ENCODE measurements around the gene FAP.

The FAP gene

DNA sequence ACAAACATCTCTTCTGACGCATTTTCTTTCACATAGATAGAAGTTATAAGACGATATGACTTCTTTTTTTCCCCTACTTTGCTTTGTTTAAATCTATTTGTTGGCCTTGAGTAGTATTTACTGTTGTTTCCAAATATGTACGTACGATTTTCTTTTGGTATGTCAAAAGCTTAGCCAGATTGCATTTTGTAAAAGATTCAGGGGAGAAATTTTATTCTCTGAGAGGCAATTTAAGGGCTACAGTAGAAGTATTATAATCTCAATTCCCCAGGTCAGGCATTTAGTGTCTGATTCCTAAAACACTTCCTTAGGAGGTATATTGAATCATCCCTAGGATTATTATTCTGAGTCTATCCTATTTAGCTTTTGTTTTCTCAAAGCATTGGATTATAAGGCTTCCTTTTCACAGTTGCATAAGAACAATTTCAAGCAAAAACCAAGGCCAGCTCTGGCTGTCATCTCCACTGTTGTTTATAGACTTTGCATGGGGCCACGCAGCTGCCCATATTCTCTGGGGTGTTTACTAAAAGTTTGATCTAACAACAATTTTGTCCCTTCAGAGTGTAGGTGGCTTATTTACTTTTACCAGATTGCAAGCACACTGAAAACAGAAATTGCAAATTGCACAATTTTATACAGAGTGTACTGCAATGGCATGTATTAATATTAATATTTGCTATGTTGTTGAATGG, 57.6 kb downstream of the FAP start:
- no peak for DNase-seq

DNA sequence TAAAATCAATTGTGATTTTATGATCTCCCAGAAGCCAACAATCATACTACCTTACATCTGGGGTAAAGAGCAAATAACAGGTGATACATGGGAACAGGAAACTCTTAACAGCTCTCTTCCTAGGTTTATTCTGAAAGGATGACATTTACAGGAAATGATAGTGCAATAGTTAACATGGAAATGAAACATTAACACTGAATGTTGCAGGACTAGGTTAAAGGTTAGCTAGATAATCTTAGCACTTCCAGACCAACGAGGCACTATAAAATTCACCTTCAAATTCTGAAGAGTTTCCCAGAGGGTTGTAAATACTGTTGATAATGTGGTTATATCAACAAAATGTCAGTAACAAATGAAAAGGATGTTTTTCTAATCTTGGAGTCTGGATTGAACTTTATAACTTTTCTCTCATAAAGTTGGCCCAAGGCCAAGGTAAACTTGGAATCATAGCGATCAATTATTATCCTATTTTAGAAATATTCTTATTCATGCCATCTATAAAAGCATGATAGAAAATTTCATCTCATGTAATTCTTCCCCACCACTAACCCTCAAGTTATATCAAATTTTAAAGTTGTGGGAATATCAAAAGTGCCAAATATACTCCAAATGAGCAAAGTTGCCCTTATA, 58.3 kb downstream of the FAP start:
- no peak for DNase-seq

DNA sequence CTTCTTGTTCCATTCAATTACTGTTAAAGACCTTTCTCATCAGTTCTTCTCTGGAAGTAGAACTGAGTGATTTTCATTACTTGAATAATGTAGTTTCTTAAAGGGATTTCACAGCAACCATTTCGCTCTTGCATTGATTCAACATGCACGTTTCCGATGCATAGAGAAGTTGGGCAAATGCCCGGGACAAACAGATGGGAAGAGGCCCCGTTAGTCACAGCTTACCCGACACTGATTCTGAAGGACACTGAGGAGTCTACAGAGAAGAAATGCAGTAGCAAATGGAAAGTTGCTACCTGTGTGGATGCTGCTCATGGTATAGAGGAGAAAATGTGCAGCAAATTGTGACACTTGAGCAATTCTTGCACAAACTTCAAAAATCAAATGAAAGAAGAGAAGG, 58.9 kb downstream of the FAP start:
- DNase-seq, result no peak

DNA sequence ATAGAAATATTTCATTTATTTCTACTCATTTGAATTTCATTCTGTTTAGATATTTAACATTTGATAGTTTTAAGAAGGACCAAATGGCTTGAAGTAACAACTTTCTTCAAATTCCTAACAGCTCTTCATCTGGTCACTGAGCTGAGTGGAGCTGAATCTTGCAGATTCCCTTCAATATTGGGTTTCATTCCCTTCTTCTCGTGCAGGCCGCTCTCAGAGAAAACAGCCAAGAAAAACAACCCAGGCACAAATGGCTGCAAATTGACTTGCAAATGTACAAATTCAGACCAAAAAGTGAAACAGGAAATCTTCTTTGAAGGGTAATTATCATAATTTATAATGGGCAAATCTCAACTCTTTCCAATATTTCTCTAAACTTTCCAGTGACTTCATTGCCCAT, 60.9 kb downstream of the FAP start:
- no peak for DNase-seq

DNA sequence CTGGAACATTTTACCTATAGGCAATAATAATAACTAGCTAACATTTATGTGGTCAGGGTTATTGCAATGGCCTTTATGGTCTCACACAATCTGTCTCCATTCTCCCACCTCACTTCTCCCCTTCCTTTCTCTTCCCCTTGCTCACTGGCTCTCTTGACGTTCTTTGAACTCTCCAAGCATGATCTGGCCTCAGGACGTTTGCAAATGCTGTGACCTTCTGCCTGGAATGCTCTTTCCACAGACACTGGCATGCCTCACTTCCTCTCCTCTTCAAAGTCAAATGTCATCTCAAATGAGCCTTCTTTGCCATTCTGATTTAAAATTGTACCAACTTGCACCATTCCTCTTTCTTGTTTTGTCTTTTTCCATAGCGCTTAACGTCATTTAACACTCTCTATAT, 65.9 kb downstream of the FAP start:
- no peak for DNase-seq

DNA sequence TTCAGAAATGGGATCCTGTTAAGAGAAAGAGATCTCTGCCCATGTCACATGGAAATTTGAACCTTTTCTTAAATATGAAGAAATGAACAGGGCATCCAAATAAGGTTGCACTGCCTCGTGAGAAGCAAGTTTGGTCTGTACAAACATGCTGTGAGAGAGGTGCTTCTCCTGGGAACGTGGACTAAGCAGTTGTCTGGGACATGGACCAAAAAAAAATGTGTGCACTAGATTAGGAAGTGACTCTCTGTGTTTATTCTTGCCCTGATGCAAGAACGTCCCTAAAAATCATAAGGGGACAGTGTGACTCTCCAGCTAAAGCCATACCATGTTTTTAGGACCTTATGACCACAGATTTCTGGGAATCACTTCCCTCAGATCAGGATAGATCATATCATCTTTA, 67.5 kb downstream of the FAP start:
- no peak for DNase-seq

DNA sequence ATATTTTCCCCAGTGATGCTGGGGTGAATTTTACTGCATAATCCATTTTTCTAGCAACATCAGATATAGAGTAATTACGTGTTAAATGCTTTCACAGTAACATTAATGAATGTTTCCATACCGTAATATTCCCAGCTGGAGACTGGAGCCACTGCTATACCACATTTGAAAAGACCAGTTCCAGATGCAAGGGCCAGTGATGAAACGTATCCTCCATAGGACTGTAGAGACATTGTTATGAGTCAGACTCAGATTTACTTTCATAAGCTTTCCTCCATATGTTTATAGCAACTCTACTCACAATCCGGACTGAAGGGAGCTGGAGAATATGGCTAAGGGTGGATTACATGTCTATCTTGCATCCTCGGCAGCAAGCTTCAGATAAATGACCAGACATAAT, 68.5 kb downstream of the FAP start:
- DNase-seq, result no peak

DNA sequence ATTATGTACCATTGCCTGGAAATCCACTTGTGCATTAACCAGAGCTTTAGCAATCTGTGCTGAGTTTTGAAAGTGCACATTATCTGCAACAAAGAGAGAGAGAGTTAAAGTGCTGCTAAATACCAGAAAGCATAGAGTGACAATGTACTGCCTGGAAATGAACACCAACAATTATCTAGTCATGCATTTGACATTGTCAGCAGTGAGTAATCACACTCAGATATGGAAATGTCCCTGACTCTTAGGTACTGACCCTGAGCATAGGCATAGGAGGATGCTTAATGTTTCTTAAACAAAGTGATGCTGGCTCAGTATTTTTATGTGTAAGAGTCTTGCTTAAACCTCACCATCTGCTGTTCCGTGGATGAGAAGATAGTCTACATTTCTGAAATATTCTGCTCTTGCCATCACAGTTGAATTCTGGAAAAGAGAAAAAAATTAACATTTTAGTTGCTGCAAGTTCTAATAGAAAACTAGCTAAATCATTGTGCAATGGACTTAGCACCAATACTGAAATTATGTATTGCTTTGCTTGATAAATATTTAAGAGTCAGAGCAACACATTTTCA, 70.4 kb downstream of the FAP start:
- no peak for DNase-seq

DNA sequence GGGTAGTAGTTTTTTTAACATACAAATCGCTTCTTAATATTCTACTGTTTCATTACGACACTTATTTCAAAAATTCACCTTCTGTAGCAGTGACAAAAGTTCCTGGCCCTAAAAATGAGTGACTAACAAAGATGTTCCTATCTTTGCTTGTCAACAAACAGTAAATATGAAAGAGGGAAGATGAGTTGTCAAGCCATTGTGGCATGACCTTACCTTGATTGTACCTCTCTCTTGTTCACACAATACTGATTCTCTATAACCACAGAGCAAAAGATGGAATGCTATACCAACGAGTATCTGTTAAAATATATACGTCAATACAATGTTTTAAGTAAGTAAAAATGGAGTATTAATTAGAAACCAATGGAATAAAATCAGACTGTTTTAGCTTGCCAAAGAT, 76.5 kb downstream of the FAP start:
- no peak for DNase-seq

DNA sequence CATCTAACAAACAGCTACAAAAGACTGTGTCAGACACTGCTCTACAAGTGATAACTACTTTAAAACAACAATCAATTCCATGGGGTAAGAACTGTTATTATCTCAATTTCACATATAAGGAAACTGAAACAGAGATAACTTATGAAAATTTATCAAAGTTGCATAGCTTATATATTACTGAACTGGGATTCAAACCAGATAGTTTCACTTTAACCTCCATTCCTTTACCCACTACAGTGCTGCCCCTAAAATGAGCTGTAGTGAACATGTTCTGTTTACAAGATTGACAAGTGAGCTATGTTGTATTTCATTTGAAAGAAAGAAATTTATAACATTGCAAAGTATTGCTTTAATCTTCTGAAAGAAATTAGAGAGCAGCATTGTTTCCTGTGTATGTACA, 77.1 kb downstream of the FAP start:
- DNase-seq, result no peak

DNA sequence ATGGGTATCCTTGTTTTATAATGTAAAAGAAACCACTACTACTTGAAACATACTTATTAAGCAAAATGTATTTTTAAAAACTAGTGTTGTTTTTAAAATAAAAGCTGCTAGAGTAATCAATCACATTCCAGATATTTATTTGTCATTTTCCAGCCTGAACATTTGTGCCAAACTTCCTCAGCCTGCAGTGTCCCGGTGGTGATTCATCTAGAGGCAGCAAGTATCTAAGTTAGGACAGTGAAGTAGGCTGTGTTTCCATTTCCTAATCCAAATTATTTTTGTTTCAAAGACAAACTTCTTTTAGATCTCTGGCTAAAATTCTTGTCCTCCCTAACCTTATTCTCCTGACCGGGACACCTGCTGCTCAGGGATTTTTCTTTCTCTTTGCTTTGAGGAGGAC, 78.4 kb downstream of the FAP start:
- DNase-seq, result no peak

DNA sequence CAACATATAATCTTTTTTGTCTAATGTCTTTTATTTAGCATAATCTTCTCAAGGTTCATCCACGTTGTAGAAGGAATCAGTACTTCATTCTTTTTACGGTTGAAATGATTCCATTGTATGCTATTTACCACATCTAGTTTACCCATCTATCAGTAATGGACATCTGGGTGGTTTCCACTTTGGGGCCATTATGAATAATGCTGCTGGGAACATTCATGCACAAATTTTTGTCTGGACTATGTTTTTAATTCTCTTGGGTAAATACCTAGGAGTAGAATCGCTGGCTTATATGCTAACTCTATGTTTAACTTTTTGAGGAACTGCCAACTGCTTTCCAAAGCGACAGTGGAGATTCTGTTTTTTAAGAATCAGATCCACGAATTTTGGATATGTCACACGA, 83.8 kb downstream of the FAP start:
- no peak for DNase-seq

DNA sequence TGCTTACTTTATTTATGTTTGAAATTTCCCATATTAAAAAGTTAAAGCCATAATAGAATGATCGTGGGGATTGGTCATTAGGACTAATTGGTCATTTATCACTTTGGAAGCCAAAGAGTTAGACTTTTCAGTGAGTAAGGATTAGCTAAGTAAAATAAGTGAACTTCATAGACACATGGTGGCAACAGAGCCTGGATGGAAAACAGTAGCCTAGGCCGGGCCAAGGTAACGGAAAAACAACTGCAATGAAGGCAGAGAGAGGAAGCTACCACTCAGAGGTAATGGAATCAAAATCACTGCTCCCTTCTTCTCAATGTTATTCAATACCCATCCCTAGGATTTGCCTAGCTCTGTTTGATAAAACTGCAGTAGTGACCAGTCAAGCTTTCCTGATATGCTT, 87.1 kb downstream of the FAP start:
- DNase-seq, result no peak

DNA sequence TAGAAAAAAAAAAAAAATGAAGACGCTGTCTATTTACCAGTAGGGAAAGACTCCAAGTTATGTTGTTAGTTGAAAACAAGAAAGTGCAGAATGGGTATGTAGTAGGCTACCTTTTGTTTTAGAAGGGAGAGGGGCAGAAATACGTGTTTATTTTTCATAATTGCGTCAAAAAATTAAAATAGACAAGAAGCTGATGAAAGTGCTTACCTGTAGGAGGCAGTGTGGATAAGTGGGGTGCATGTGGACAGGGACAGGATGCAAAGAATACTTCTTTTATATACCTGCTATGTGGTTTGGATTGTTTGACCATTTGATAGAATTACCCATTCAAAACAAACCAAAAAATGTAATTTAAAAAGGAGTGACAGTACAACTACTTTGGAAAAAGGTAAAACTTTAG, 88.2 kb downstream of the FAP start:
- DNase-seq, result no peak

DNA sequence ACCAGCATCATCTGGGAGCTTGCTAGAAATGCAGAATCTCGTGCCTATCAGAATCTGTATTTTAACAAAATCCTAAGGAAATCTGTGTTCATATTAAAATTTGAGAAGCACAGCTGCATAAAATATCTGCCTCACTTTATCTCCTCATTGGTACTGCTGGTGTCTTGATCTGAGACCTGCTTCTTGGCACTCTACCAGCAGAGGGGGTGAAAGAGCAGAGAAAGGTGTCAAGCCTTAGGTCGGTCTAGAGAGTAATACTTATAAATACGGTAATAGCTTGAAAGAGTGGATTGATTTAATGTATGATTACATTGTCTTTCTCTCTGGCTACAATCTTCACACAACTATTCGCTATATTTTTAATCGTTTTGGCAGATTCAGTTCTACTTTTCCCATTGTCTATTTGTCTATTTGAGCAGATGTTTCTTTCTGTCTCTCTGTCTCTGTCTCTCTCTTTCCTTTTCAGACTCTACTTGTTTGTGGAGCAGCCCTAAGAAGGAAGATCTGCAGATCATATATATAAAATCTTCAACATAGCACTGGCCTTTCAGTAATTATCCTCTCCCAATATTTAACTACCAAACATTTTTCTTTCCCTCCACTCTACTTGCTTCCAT, 89.5 kb downstream of the FAP start:
- DNase-seq, result peak; percentile 28

DNA sequence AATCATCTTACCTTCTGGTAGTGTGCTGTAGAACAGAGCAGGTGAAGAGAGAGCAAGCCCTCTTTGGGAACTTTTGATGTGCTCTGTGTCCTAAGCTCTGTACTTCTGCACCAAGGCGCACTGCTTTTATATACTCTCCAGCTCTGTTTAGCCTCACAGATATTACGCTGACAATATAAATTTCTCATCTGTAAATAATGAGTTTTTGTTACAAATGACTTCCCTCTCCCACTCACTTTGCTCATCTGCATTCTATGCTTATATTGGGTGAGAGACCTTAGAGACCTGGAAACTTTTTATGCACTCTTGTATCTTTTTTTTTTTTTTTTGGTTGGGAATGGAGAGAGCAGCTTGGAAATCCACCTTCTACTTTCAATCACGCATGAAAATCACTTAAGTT, 91.1 kb downstream of the FAP start, which contains the start of gene GCG:
GCG (minus strand) TSS at position 101 of the 400 bp plus-strand sequence. CDS start 3,069 bp downstream, outside the sequence.
- DNase-seq, result no peak

DNA sequence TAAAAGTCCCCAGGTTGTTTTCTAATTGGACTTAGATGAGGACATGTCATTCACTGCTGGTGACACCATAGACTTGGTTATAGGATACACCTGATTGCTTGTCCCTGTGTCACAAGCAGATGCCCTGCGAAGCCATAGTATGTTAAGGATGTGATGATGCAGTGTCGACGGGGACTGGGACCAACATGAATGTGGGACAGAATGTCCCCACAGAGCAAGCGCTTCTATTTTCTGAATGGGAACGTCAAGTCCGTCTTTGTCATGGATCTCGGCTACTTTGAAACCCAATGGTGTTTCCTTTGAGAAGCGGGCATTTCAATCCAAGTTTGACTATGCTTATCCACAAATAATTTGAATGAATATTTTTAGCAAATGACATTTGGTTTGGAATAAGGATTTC, 93.3 kb downstream of the FAP start:
- no peak for DNase-seq

DNA sequence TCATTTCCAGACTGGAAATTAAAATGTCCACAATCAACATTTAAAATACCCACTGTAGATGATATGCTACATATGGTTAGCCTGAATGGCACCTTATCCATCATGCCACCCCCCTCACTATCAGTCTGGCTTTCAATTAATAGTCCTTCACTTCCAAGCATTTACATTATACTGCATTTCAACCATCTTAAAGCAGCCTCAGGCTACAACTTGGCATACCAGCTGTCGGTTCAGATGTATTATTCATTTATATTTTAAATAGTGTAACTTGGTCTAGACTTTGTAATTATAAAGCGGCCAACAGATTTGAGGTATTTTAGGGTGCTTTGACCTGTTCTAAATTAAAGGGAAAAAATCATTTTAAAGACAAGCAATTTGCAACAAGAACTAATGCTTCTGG, 93.8 kb downstream of the FAP start:
- no peak for DNase-seq

DNA sequence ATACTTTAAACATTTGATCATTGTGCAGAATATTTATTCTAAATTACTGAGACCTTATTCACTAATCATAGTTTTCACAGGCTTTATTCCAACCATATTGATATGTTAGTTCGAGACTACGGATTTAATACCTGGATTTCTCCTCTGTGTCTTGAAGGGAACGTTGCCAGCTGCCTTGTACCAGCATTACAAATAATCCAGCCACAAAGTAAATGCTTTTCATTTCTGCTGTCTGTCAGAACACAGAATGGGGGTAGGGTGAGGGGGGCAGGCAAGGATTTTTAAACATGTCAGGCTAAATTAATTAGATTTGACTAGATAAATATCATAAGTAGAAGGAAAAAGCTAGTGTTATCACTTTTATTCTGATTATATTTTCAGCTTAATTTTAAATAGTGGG, 94.3 kb downstream of the FAP start:
- DNase-seq, result no peak

DNA sequence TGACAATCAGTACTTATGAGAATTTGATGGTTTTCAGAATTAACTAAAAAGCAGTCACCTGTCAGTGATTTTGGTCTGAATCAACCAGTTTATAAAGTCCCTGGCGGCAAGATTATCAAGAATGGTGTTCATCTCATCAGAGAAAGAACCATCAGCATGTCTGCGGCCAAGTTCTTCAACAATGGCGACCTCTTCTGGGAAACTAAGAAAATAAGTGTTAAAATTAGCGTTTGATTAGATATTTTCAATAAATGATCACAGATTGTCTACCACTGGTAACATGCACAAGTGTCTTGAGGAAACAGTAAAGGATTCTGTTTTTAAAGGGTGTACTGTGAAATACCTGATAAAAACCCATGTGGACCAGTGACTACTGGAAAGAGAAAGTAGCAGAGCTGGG, 99.3 kb downstream of the FAP start:
- DNase-seq, result no peak

DNA sequence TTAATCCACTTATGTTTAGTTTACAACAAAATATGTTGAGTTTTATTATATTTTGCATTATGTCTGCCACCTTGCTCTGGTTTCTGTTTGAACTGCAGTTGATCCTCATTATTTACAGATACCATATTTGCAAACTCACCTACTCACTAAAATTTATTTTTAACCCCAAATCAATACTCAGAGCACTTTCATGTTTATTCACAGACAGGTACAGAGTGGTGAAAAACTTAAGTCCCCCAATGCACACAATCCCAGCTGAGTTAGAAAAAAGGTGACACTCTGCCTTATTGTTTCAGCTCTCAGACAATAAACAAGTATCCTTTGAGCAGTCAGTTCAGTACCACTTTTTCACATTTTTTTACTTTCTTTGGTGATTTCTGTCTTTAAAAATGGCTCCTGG, 104.9 kb downstream of the FAP start:
- no peak for DNase-seq

DNA sequence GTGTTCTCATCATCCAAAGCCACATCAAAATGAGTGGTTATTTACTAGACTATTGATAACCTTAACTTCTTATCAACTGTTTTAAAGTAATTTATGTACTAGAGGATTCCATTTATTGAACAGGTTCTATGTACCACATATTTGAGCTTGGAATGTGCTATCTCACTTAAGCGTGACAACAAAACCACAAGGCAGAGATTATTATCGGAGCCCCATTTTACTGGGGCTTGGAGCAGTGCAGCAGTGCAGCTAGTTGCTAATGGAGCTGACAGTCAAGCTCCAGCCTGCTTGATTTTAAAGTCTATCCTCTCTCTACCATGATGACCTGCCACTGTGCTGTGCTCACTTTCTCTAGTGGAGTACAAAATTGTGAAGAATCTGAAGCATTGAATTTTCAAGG, 115.8 kb downstream of the FAP start:
- DNase-seq, result no peak

DNA sequence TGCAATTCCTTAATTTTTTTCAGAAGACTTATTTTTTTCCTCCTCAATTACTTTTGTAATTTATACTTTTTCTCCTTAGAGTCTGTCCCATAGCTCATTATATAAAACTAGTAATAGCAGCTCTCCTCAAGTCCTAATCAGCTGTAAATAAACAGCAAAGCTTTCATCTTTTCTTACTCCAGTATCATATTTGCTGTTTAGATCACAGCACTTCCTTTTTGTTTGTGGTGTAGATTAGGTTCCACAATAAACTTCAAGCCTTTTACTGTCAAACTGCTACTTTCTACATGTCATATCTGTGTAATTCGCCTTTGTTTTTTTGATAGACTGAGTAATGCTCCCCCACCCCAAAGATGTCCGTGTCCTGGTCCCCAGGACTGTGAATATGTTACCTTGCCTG, 116.7 kb downstream of the FAP start:
- DNase-seq, result no peak

DNA sequence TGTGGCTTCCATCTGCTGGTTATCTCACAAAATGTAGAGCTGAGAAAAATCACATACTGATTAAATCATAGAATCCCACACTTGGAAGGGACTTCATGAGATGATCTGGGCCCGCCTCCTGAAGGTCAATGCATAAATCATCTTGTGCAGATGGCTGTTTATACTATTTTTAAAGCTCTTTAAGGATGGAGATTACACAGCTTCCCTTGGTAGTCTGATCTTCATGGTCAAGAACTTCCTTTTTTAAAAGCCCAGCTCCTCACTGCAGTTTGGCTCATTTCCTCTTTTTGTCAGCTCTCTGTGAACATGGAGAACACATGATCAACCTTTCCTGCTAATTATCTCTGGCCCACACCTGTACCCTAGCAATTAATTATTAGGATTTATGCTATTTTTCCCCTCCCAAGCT, 117.1 kb downstream of the FAP start:
- DNase-seq, result no peak
